GM12878 (cell line): ENCODE data around the gene FGFRL1. TPM values are rescaled to one million over a fixed set of nuclear protein-coding genes. Genes with fewer than 3 reads are reported as not detected.

ENCODE experiments used
- ATAC-seq: fragments of 200-7000 bp; cut with Tn5 transposase; 3 replicates; pipeline ENCODE4 v1.9.1; 2020; ENCODE audit warnings: mild to moderate bottlenecking, moderate library complexity
- BruUV-seq: library from RNA; stranded (reverse); fragments of 400-500 nt; replicated peaks from 2 replicates; lab custom pipeline; 2021; lab: Mats Ljungman, UMichigan
- CTCF ChIA-PET: fragments of 300-600 bp; sonication (Branson Sonifier 250); formaldehyde crosslinking; extraction: SDS; loops from one replicate; lab custom pipeline; 2021; ENCODE audit warnings: inconsistent platforms; lab: Yijun Ruan, JAX
- POLR2A ChIA-PET: fragments of 350-600 bp; formaldehyde crosslinking; extraction: SDS; loops from one replicate; lab custom pipeline; 2021; ENCODE audit warnings: inconsistent platforms; lab: Charles Lee
- RAD21 ChIA-PET: fragments of 300-600 bp; sonication (Branson Sonifier 250); formaldehyde crosslinking; loops from one replicate; lab custom pipeline; 2023; ENCODE audit warnings: antibody characterized with exemption; ENCODE audit not compliant: unreplicated experiment; lab: Charles Lee
- SMC1A ChIA-PET: fragments of 300-600 bp; sonication (Branson Sonifier 250); formaldehyde crosslinking; loops from one replicate; lab custom pipeline; 2023; ENCODE audit not compliant: unreplicated experiment, uncharacterized antibody; lab: Charles Lee
- DNase-seq: peaks from one replicate; pipeline ENCODE4 v3.0.0-alpha.2; 2011; ENCODE audit warnings: low read depth, low spot score
- FAIRE-seq: peaks from 3 replicates; lab custom pipeline; 2011; peaks lifted over from hg19 to GRCh38; lab: Jason Lieb, UNC
- H2AFZ ChIP-seq: 2 replicates; pipeline ENCODE4 v1.6.0; 2011; ENCODE audit warnings: low read depth, low read length, control low read depth; ENCODE audit not compliant: control insufficient read depth
- H3K27ac ChIP-seq: 2 replicates; pipeline ENCODE4 v1.5.1; 2011; ENCODE audit warnings: control low read depth; ENCODE audit not compliant: control insufficient read depth, insufficient read depth
- H3K27me3 ChIP-seq, 2 experiments: replicated peaks in 1 of 2; 2 replicates each; pipeline versions ENCODE4 v1.6.0 to v1.6.1; 2011; ENCODE audit warnings: low read length in 1 of 2; ENCODE audit not compliant: control insufficient read depth in 2 of 2, insufficient read depth in 2 of 2
- H3K36me3 ChIP-seq, 2 experiments: 2 replicates each; pipeline ENCODE4 v1.5.1; 2011; ENCODE audit warnings: low read length in 1 of 2; ENCODE audit not compliant: control insufficient read depth in 2 of 2, insufficient read depth in 2 of 2
- H3K4me1 ChIP-seq: 2 replicates; pipeline ENCODE4 v1.6.1; 2011; ENCODE audit warnings: mild to moderate bottlenecking, low read length, moderate library complexity, mixed read lengths; ENCODE audit not compliant: control insufficient read depth, insufficient read depth
- H3K4me2 ChIP-seq: 2 replicates; pipeline ENCODE4 v1.6.0; 2011; ENCODE audit warnings: control low read depth; ENCODE audit not compliant: control insufficient read depth, insufficient read depth
- H3K4me3 ChIP-seq: fragments of 200-600 bp; sonication (generic); 2 replicates; pipeline ENCODE4 v1.5.1; 2016
- H3K79me2 ChIP-seq: 2 replicates; pipeline ENCODE4 v1.6.0; 2011; ENCODE audit warnings: low read length; ENCODE audit not compliant: control insufficient read depth, insufficient read depth
- H3K9ac ChIP-seq: 2 replicates; pipeline ENCODE4 v1.8.0; 2011; ENCODE audit warnings: low read length, control low read depth, mixed read lengths; ENCODE audit not compliant: control insufficient read depth, insufficient read depth
- H3K9me3 ChIP-seq: replicated peaks from 3 replicates; pipeline ENCODE4 v1.5.1; 2011; ENCODE audit warnings: mild to moderate bottlenecking, low read length; ENCODE audit not compliant: control insufficient read depth, insufficient read depth
- H4K20me1 ChIP-seq: 2 replicates; pipeline ENCODE4 v1.6.0; 2011; ENCODE audit not compliant: control insufficient read depth, insufficient read depth
- CBX3 ChIP-seq: fragments of 200-600 bp; sonication (generic); IDR thresholded peaks from 2 replicates; pipeline ENCODE4 v1.6.1; 2016; ENCODE audit warnings: low read depth, borderline replicate concordance
- CHD4 ChIP-seq: fragments of 200-600 bp; sonication (generic); IDR thresholded peaks from 2 replicates; pipeline ENCODE4 v1.6.1; 2016; ENCODE audit warnings: mild to moderate bottlenecking
- GABPA ChIP-seq: IDR thresholded peaks from 2 replicates; pipeline ENCODE4 v1.6.1; 2014; ENCODE audit warnings: antibody characterized with exemption, low read depth, mild to moderate bottlenecking, inconsistent platforms
- KDM1A ChIP-seq: fragments of 200-600 bp; sonication (generic); IDR thresholded peaks from 2 replicates; pipeline ENCODE4 v1.6.1; 2016; ENCODE audit warnings: borderline replicate concordance
- KLF5 ChIP-seq: fragments of 450-650 bp; IDR thresholded peaks from 2 replicates; pipeline ENCODE4 v1.6.1; 2014; ENCODE audit warnings: mild to moderate bottlenecking; ENCODE audit not compliant: partially characterized antibody
- LARP7 ChIP-seq: fragments of 450-650 bp; IDR thresholded peaks from 2 replicates; pipeline ENCODE4 v1.6.1; 2017; ENCODE audit warnings: mild to moderate bottlenecking
- MXI1 ChIP-seq: fragments of 150-350 bp; IDR thresholded peaks from 2 replicates; pipeline ENCODE4 v1.6.1; 2011; ENCODE audit warnings: low read depth, mild to moderate bottlenecking, inconsistent platforms, low read length, improper control_type of control experiment
- MYC ChIP-seq: IDR thresholded peaks from 2 replicates; pipeline ENCODE4 v1.6.1; 2011; ENCODE audit warnings: mild to moderate bottlenecking, low read length, moderate library complexity, inconsistent platforms; ENCODE audit not compliant: insufficient read depth, insufficient replicate concordance, insufficient read length, severe bottlenecking
- NFYA ChIP-seq: IDR thresholded peaks from 2 replicates; pipeline ENCODE4 v1.6.1; 2011; ENCODE audit warnings: low read depth, mild to moderate bottlenecking, low read length, improper control_type of control experiment, borderline replicate concordance
- PAX5 ChIP-seq: IDR thresholded peaks from 2 replicates; pipeline ENCODE4 v1.6.1; 2011; ENCODE audit warnings: low read depth, low read length, borderline replicate concordance
- PML ChIP-seq: IDR thresholded peaks from 2 replicates; pipeline ENCODE4 v1.6.1; 2012; ENCODE audit warnings: low read length, inconsistent platforms
- RAD21 ChIP-seq: IDR thresholded peaks from 2 replicates; pipeline ENCODE4 v1.6.1; 2011; ENCODE audit warnings: mild to moderate bottlenecking, low read depth, low read length, moderate library complexity; ENCODE audit not compliant: insufficient read depth
- RUNX3 ChIP-seq: IDR thresholded peaks from 2 replicates; pipeline ENCODE4 v1.6.1; 2012; ENCODE audit warnings: low read length, inconsistent platforms
- SIN3A ChIP-seq: IDR thresholded peaks from 2 replicates; pipeline ENCODE4 v1.6.1; 2012; ENCODE audit warnings: low read depth, low read length, improper control_type of control experiment
- WGBS: methylation state at CpG from one replicate; pipeline ENCODE4 v1.1.6; 2016; ENCODE audit warnings: low lambda C conversion rate; ENCODE audit not compliant: insufficient replicate concordance, insufficient coverage; ENCODE audit errors: missing lambda C conversion rate; 5-methylcytosine and 5-hydroxymethylcytosine counted together
- in situ Hi-C: fragments of 300-500 bp; cut with MboI; formaldehyde crosslinking; loops from 9 replicates; pipeline ENCODE4 v1.14.3; 2018; ENCODE audit warnings: mixed read lengths
- intact Hi-C: fragments of 100-400 bp; cut with micrococcal nuclease; formaldehyde crosslinking; loops from one replicate; pipeline ENCODE4 v1.14.2; 2022; ENCODE audit not compliant: unreplicated experiment
- polyA plus RNA-seq, 11 experiments: library from polyadenylated mRNA; depleted of rRNA in 4 of 11; unstranded in 6 of 11; stranded (reverse) in 5 of 11; fragments of >200 nt; fragmentation: Nextera tagmentation in 4 of 11; fragmentation: Illumina TruSeq in 1 of 11; extraction: Ambion mirVana in 4 of 11; extraction: Trizol in 1 of 11; gene quantifications; 1 replicate in 1 of 11; 2 replicates in 10 of 11; pipeline versions ENCODE4 v1.2.1 to v1.2.3, GENCODE V29; 2011 to 2016; ENCODE audit warnings: inconsistent platforms in 2 of 11, missing spikeins in 2 of 11, low read depth in 1 of 11
- total RNA-seq, 4 experiments: library from RNA; depleted of rRNA in 3 of 4; stranded (reverse); fragments of >200 nt in 3 of 4; fragmentation: Illumina TruSeq in 1 of 4; extraction: Trizol in 1 of 4; gene quantifications; 2 replicates each; pipeline versions ENCODE4 v1.2.1 to v1.2.3, GENCODE V29; 2013 to 2021
- TF ChIP-seq, protein P1 (sequence below): fragments of 450-650 bp; conservative IDR thresholded peaks from 2 replicates; pipeline ENCODE4 v1.6.1; 2017; ENCODE audit warnings: mild to moderate bottlenecking, moderate library complexity

FGFRL1 gene
- total and polyA plus RNA-seq, 10 of the 15 experiments (the other 5 are each of a cell fraction or from before 2014, with no cell fraction given), result 0.02 to 1.5 (median 0.29) TPM; not detected in 2

DNA sequence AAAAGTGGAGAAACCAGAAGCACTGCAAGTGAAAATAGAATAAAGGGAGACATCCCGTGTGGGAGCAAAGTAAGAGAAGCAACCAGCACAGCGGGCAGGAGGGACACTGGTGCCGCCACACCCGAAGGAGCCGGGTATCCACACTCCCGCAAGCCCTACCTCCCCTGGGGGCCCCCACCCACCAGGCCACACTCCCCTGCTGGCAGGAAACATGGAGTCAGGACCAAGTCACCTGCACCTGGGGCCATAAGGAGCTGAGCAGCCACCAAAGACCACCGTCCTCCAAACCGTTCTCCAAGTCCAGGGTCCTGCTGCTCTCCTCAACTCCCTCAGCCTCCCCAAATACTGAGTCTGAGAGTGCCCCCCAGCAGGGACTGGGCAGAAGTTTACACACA, 30.5 kb downstream of the FGFRL1 start:
- Histone ChIP-seq H3K27ac (no peak overlapping the region), H2AFZ (no peak overlapping the region), H3K27me3 (no peaks in the 10 kb centered on the region), H3K4me2 (no peak overlapping the region), H3K79me2 (no peaks in the 10 kb centered on the region), H3K9ac (no peak overlapping the region), H4K20me1 (no peaks in the 10 kb centered on the region), H3K4me1 (no peaks in the 10 kb centered on the region), H3K9me3 (peaks cover 1% of the 10 kb centered on the region; the same call in 1 of the 3 replicates), H3K36me3 (no peaks in the 10 kb centered on the region), H3K4me3 (no peak overlapping the region)
- CTCF ChIA-PET, result no interaction called here
- no peak for ATAC-seq
- FAIRE-seq, result no peak
- BruUV-seq, result no TSS peak
- in situ Hi-C loops (no loop called here), intact Hi-C loops (no loop called here)
- RAD21 ChIA-PET, result interaction anchor here (1.1 kb wide), 1 partner anchor 14 kb away, joined by 3 read pairs; no protein-coding TSS in a partner anchor
- POLR2A ChIA-PET, result no interaction called here
- DNase-seq, result no peak
- SMC1A ChIA-PET, result no interaction called here
- WGBS, result 62% methylated on average over 8 of the region's 8 CpGs
- TF ChIP-seq CBX3 (no peak), KDM1A (no peak), SIN3A (no peak), GABPA (no peak), CHD4 (no peak), NFYA (no peak), MXI1 (no peak), KLF5 (no peak), RAD21 (no peak), LARP7 (no peak), MYC (no peak), PAX5 (no peak), RUNX3 (no peak), PML (no peak)
- TF ChIP-seq, protein P1, sequence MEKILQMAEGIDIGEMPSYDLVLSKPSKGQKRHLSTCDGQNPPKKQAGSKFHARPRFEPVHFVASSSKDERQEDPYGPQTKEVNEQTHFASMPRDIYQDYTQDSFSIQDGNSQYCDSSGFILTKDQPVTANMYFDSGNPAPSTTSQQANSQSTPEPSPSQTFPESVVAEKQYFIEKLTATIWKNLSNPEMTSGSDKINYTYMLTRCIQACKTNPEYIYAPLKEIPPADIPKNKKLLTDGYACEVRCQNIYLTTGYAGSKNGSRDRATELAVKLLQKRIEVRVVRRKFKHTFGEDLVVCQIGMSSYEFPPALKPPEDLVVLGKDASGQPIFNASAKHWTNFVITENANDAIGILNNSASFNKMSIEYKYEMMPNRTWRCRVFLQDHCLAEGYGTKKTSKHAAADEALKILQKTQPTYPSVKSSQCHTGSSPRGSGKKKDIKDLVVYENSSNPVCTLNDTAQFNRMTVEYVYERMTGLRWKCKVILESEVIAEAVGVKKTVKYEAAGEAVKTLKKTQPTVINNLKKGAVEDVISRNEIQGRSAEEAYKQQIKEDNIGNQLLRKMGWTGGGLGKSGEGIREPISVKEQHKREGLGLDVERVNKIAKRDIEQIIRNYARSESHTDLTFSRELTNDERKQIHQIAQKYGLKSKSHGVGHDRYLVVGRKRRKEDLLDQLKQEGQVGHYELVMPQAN, result no peak
